GM20000 (cell line): Measurements from ENCODE around the gene TMEM38B.

Source experiments
- DNase-seq: peaks from one replicate; pipeline ENCODE4 v3.0.0; 2012; ENCODE audit warnings: low spot score
- TF ChIP-seq, protein P1 (sequence below): IDR thresholded peaks from 2 replicates; pipeline ENCODE4 v1.5.1; 2012; ENCODE audit warnings: mild to moderate bottlenecking, control low read depth; ENCODE audit errors: extremely low read depth, missing control alignments

Gene TMEM38B

GRCh38 chr9:105673850-105674387, 20.4 kb upstream of the TMEM38B start:
- DNase-seq: no peak
- TF ChIP-seq, protein P1, sequence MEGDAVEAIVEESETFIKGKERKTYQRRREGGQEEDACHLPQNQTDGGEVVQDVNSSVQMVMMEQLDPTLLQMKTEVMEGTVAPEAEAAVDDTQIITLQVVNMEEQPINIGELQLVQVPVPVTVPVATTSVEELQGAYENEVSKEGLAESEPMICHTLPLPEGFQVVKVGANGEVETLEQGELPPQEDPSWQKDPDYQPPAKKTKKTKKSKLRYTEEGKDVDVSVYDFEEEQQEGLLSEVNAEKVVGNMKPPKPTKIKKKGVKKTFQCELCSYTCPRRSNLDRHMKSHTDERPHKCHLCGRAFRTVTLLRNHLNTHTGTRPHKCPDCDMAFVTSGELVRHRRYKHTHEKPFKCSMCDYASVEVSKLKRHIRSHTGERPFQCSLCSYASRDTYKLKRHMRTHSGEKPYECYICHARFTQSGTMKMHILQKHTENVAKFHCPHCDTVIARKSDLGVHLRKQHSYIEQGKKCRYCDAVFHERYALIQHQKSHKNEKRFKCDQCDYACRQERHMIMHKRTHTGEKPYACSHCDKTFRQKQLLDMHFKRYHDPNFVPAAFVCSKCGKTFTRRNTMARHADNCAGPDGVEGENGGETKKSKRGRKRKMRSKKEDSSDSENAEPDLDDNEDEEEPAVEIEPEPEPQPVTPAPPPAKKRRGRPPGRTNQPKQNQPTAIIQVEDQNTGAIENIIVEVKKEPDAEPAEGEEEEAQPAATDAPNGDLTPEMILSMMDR: no peak

DNA sequence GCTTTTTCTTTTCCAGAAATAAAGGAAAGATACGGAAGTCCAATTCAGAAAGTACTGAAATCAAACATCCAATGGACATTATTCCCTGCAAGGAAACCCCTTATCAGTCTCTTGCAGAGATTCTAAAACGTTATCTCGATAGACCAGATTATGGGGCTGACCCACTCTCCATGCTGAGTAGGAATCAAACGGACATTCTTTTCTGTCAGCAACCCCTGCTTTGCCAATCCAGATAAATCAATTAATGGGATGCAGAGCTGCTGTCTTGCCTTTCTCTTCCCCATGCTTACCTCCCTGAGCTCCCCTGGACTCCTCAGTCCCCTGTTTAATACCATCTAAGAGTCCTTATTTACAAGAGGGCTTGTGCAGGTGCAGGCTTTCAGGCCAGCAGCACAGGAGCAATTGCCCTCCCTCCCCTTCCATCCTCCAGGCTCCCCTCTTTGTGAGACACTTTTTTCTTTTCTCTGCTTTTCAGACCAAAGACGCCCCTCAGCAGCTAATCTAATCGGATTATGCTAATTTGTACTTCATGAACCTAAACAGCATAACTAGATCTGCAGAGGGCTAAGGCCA, 17.9 kb upstream of the TMEM38B start:
- TF ChIP-seq, protein P1: no peak
- no peak for DNase-seq

DNA sequence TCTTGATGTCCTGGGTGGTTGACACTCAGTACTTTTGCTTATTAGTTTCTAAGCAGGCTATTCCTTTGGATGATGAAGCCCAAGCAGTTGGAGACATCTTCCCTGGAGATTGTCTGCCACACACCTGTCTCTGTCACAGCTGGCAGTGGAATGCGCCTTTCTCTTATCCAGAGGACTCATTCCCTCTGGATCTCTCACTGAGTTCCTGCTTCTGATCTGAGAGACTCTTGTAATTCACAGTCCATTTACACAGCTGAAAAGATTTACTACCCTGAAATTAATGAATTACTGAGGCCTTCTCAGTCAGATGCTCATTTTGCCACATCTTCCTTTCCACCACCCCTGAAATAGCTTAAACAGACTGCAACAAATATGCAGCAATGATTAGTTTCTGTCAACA, 16.2 kb upstream of the TMEM38B start:
- no peak for DNase-seq
- TF ChIP-seq, protein P1: no peak

DNA sequence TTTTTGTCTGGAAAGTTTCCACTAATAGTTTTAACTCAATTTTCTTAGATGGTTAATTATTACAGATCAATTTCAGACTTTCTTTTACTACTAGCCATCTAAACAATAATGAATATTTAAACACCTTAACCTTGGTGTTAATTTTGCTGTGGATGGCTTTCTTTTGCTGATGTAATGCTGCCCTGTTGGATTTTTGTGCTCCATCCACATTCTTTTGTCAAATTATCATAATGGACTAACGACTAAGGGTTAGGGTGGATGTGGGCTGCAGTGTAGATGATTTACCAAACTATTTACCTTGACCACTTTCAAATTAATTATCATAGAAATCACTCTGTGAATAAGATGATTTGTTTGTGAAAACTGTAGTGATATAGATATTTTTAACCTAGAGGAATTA, 15.6 kb upstream of the TMEM38B start:
- TF ChIP-seq, protein P1: no peak
- no peak for DNase-seq

DNA sequence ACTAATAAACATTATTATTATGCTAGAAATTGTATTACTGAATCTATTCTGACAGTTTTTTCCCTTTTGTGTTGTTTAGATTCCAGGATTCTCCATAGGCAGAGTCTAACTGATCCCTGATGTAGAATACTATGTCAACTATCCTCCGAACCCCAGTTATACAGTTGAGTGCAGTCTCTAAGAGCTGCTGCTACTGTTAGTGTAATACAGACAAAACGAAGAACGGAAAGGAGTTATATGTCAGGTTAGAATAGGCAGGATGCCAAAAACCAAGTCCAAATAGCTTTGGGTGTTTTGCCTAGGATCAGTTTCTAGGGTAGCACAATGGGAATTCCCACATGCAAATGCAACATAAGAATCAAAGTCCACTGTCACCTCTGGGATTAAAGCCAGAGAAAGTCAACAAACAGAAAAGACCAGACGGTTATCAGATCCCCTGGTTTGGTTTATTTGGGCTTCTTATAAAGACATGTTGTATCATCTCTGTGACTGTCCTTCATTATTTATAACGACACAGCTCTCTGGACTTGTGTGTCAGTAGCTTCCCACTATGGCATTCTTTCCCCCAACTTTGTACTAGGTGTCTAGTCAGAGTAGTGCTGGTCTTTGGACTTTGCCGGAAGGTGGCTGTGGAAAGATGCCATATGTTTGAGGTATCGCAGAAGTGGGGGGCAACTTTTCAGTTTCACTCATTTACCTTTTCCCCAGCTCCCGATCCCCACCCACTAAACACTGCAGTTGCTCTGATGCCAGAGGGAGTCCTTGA, 14.9 kb upstream of the TMEM38B start:
- TF ChIP-seq, protein P1: no peak

DNA sequence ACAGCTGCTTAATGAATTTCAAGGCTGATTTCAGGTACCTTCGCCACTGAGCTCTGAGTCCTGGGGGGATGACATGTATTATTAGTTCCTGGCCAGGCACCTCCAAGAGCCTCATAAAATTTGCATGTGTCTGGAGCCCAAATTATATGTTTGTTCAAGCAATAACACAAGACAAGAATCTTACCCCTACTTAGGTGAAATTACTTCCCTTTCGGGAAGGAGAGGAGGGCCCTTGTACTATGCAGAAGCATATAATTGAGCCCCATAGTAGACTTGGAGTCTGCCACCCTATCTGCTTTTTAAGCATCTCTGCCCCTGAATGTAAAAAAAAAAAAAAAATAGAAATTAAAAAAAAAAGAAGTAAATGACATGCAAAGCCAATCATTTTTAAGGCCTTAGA, 13.0 kb upstream of the TMEM38B start:
- no peak for DNase-seq
- TF ChIP-seq, protein P1: no peak

More for the DNA sequence above, 14.9 kb upstream of the TMEM38B start:
- DNase-seq: no peak

DNA sequence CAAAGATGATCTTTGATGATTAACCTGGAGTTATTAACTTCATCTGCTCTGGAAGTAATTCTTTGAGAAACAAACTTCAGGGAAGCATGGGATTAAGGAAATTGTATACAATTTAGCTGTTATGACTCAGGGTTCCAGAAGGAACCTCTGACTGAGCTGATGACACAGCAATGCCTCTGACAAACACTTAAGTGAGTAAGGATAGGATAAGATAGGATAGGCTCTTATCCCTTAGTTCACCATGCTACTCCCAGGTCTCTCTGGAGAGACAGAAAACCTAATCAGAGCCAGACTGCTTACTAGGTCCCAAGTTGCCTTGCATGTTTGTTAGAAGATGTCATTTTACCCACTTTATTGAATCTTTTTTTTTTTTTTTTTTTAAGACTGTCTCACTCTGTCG, 12.6 kb upstream of the TMEM38B start:
- DNase-seq: no peak
- TF ChIP-seq, protein P1: no peak
